ENCODE data around the gene DENND4C.
A peak's percentile ranks its signal among the peaks of the same experiment; 100 is the strongest.
"Not testable (repeated sequence)": the region's sequence is repeated elsewhere in the genome, so short reads cannot be mapped to it uniquely, and the experiment has no call there.

DENND4C gene

GRCh38 chr9:19230355-19231125, at the start of gene DENND4C:
Gene DENND4C (plus strand): TSS chr9:19230693. CDS start chr9:19276175, 45,482 bp downstream.
- DNase-seq (ENCODE audit: low read depth in 2 of 2): peak; percentile 59 to 72

GRCh38 chr9:19180991-19181390, 49.5 kb upstream of the DENND4C start:
- DNase-seq (ENCODE audit: low read depth in 2 of 2): no peak

- DNase-seq (ENCODE audit: low read depth in 2 of 2): no peak
Observed at GRCh38 chr9:19181561-19181960, 48.9 kb upstream of the DENND4C start.

- peak; percentile 81 to 82 for DNase-seq (ENCODE audit: low read depth in 2 of 2)
Observed at GRCh38 chr9:19184144-19184917, 46.2 kb upstream of the DENND4C start.

- no peak for DNase-seq (ENCODE audit: low read depth in 2 of 2)
Observed at GRCh38 chr9:19185191-19185590, 45.3 kb upstream of the DENND4C start.

GRCh38 chr9:19186232-19186631, 44.3 kb upstream of the DENND4C start:
- DNase-seq (ENCODE audit: low read depth in 2 of 2): no peak

GRCh38 chr9:19188771-19189170, 41.7 kb upstream of the DENND4C start:
- DNase-seq (ENCODE audit: low read depth in 2 of 2): no peak

GRCh38 chr9:19192202-19193028, 38.1 kb upstream of the DENND4C start:
- no peak for DNase-seq (ENCODE audit: low read depth in 2 of 2)

- no peak for DNase-seq (ENCODE audit: low read depth in 2 of 2)
Observed at GRCh38 chr9:19193029-19193324, 37.5 kb upstream of the DENND4C start.

- DNase-seq (ENCODE audit: low read depth in 2 of 2): not testable (repeated sequence)
Observed at GRCh38 chr9:19193358-19193973, 37.0 kb upstream of the DENND4C start.

GRCh38 chr9:19198406-19198805, 32.1 kb upstream of the DENND4C start:
- DNase-seq (ENCODE audit: low read depth in 2 of 2): no peak

- DNase-seq (ENCODE audit: low read depth in 2 of 2): no peak
Observed at GRCh38 chr9:19199012-19199411, 31.5 kb upstream of the DENND4C start.

- no peak for DNase-seq (ENCODE audit: low read depth in 2 of 2)
Observed at GRCh38 chr9:19200229-19200628, 30.3 kb upstream of the DENND4C start.

GRCh38 chr9:19201899-19202891, 28.3 kb upstream of the DENND4C start:
- no peak for DNase-seq (ENCODE audit: low read depth in 2 of 2)

GRCh38 chr9:19203058-19203457, 27.4 kb upstream of the DENND4C start:
- no peak for DNase-seq (ENCODE audit: low read depth in 2 of 2)

GRCh38 chr9:19208653-19209052, 21.8 kb upstream of the DENND4C start:
- DNase-seq (ENCODE audit: low read depth in 2 of 2): no peak

- no peak for DNase-seq (ENCODE audit: low read depth in 2 of 2)
Observed at GRCh38 chr9:19209188-19209587, 21.3 kb upstream of the DENND4C start.

GRCh38 chr9:19213823-19214222, 16.7 kb upstream of the DENND4C start:
- no peak for DNase-seq (ENCODE audit: low read depth in 2 of 2)

GRCh38 chr9:19216466-19216865, 14.0 kb upstream of the DENND4C start:
- DNase-seq (ENCODE audit: low read depth in 2 of 2): no peak

GRCh38 chr9:19221326-19221725, 9.2 kb upstream of the DENND4C start:
- DNase-seq (ENCODE audit: low read depth in 2 of 2): no peak

- DNase-seq (ENCODE audit: low read depth in 2 of 2): no peak
Observed at GRCh38 chr9:19223724-19224123, 6.8 kb upstream of the DENND4C start.
